Activated CD8-positive, alpha-beta memory T cell treated with anti-CD3 and anti-CD28 coated beads for 4 hours (primary cell): ENCODE results near the gene MFNG.
A peak's percentile ranks its signal among the peaks of the same experiment; 100 is the strongest.
"Not testable (repeated sequence)": the region's sequence is repeated elsewhere in the genome, so short reads cannot be mapped to it uniquely, and the experiment has no call there.

Source experiments
- DNase-seq, 2 donors: peaks; one replicate each; pipeline ENCODE4 v3.0.0-alpha.2; 2020; ENCODE audit warnings: low read depth in 2 of 2

MFNG gene

GRCh38 chr22:37486224-37486845, at the start of gene MFNG:
MFNG (minus strand) TSS chr22:37486384; CDS start chr22:37486177, 207 bp downstream.
- peak; percentile 52 to 61 for DNase-seq

- no peak for DNase-seq
Measured at GRCh38 chr22:37535159-37535558, 49.0 kb upstream of the MFNG start.

- no peak for DNase-seq
Measured at GRCh38 chr22:37534445-37534844, 48.3 kb upstream of the MFNG start.

- no peak for DNase-seq
Measured at GRCh38 chr22:37533995-37534394, 47.8 kb upstream of the MFNG start.

- no peak for DNase-seq
Measured at GRCh38 chr22:37529652-37530345, 43.6 kb upstream of the MFNG start.

GRCh38 chr22:37527952-37528351, 41.8 kb upstream of the MFNG start:
- not testable (repeated sequence) for DNase-seq

- not testable (repeated sequence) for DNase-seq
Measured at GRCh38 chr22:37527081-37527752, 41.0 kb upstream of the MFNG start.

- DNase-seq: no peak
Measured at GRCh38 chr22:37526376-37526775, 40.2 kb upstream of the MFNG start.

- DNase-seq: no peak
Measured at GRCh38 chr22:37525746-37526350, 39.7 kb upstream of the MFNG start.

- peak in 1 of 2 donors; percentile 9 for DNase-seq
Measured at GRCh38 chr22:37525073-37525745, 39.0 kb upstream of the MFNG start.

GRCh38 chr22:37522482-37522881, 36.3 kb upstream of the MFNG start:
- no peak for DNase-seq

- no peak for DNase-seq
Measured at GRCh38 chr22:37521236-37521739, 35.1 kb upstream of the MFNG start.

- no peak for DNase-seq
Measured at GRCh38 chr22:37520776-37521191, 34.6 kb upstream of the MFNG start.

GRCh38 chr22:37519268-37520195, 33.3 kb upstream of the MFNG start, which contains the start of gene CARD10:
CARD10 (minus strand) TSS chr22:37519415; CDS start chr22:37519200, 215 bp downstream.
- DNase-seq: no peak

- no peak for DNase-seq
Measured at GRCh38 chr22:37518509-37519267, 32.5 kb upstream of the MFNG start.

GRCh38 chr22:37517826-37518450, 31.8 kb upstream of the MFNG start:
- DNase-seq: no peak

GRCh38 chr22:37516456-37516855, 30.3 kb upstream of the MFNG start:
- DNase-seq: no peak

- DNase-seq: no peak
Measured at GRCh38 chr22:37515901-37516300, 29.7 kb upstream of the MFNG start.

GRCh38 chr22:37514526-37515051, 28.4 kb upstream of the MFNG start:
- no peak for DNase-seq
